ENCODE results near the gene LGI2. TPM values are rescaled to one million over a fixed set of nuclear protein-coding genes. Genes with fewer than 3 reads are reported as not detected.
A peak's percentile ranks its signal among the peaks of the same experiment; 100 is the strongest.

LGI2 gene
- polyA plus RNA-seq, 1 donor from 2014 or later: 10.3 TPM

DNA sequence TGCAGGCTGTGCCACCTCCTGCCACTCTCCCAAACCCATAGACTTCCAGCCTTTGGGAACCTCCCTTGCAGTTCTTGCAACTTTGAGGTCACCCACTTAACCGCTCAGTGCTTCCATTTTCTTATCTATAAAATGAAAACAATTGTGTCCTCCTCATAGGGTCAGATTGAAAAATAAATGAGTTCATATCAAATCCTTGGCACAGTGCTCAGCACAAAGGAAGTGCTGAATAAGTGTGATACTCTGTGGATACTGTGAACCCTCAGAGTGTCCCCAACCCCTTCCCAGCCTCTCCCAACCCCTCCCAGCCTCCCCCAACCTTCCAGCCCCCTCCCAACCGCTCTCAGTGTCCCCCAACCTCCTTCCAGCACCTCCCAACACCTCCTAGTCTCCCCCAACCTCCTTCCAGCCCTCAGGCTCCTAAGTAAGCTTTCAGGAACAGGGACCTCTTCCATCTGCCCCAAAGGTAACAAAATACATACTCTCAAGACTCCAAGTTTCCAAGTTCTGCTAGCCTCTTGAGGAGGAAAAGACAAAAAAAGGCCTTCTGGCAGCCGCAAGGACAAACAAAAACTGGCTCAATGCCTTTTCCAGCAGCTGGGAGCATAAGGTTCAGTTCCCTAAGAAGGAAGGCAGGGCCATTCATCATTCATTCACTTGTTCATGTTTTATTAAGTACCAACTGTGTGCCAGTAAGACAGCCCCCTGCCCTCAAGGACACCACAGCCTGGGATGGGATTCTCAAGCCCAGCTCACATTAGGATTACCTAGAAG lies 46.1 kb upstream of the LGI2 start:
- Histone ChIP-seq H3K27ac (ENCODE audit: low read length) (no peak overlapping the region), H3K27me3 (ENCODE audit: insufficient read depth, low read depth, low read length) (no peaks in the 10 kb centered on the region), H2AFZ (ENCODE audit: low read depth, low read length) (no peak overlapping the region), H3K79me2 (replicated peaks; ENCODE audit: insufficient read depth, low read length) (no peaks in the 10 kb centered on the region), H3K4me3 (ENCODE audit: low read length) (no peak overlapping the region), H3F3A (ENCODE audit: insufficient read depth, low read length, poor library complexity, severe bottlenecking) (no peaks in the 10 kb centered on the region), H3K9me2 (ENCODE audit: insufficient read depth, low read length) (no peaks in the 10 kb centered on the region), H4K20me1 (ENCODE audit: insufficient read depth) (no peaks in the 10 kb centered on the region), H3K36me3 (ENCODE audit: insufficient read depth, low read length) (no peaks in the 10 kb centered on the region), H3K9me3 (ENCODE audit: low read length) (no peaks in the 10 kb centered on the region), H3K9ac (ENCODE audit: low read length) (no peak overlapping the region), H3K4me2 (ENCODE audit: low read length) (no peak overlapping the region)
- TF ChIP-seq SMC3 (conservative IDR thresholded peaks at IDR 0.05; ENCODE audit: poor library complexity): no peak
- no peak for TF ChIP-seq MXI1 (conservative IDR thresholded peaks at IDR 0.05; ENCODE audit: poor library complexity, severe bottlenecking)
- TF ChIP-seq, protein P1, sequence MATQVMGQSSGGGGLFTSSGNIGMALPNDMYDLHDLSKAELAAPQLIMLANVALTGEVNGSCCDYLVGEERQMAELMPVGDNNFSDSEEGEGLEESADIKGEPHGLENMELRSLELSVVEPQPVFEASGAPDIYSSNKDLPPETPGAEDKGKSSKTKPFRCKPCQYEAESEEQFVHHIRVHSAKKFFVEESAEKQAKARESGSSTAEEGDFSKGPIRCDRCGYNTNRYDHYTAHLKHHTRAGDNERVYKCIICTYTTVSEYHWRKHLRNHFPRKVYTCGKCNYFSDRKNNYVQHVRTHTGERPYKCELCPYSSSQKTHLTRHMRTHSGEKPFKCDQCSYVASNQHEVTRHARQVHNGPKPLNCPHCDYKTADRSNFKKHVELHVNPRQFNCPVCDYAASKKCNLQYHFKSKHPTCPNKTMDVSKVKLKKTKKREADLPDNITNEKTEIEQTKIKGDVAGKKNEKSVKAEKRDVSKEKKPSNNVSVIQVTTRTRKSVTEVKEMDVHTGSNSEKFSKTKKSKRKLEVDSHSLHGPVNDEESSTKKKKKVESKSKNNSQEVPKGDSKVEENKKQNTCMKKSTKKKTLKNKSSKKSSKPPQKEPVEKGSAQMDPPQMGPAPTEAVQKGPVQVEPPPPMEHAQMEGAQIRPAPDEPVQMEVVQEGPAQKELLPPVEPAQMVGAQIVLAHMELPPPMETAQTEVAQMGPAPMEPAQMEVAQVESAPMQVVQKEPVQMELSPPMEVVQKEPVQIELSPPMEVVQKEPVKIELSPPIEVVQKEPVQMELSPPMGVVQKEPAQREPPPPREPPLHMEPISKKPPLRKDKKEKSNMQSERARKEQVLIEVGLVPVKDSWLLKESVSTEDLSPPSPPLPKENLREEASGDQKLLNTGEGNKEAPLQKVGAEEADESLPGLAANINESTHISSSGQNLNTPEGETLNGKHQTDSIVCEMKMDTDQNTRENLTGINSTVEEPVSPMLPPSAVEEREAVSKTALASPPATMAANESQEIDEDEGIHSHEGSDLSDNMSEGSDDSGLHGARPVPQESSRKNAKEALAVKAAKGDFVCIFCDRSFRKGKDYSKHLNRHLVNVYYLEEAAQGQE (IDR thresholded peaks at IDR 0.05; ENCODE audit: borderline replicate concordance): no peak
- TF ChIP-seq, protein P2, sequence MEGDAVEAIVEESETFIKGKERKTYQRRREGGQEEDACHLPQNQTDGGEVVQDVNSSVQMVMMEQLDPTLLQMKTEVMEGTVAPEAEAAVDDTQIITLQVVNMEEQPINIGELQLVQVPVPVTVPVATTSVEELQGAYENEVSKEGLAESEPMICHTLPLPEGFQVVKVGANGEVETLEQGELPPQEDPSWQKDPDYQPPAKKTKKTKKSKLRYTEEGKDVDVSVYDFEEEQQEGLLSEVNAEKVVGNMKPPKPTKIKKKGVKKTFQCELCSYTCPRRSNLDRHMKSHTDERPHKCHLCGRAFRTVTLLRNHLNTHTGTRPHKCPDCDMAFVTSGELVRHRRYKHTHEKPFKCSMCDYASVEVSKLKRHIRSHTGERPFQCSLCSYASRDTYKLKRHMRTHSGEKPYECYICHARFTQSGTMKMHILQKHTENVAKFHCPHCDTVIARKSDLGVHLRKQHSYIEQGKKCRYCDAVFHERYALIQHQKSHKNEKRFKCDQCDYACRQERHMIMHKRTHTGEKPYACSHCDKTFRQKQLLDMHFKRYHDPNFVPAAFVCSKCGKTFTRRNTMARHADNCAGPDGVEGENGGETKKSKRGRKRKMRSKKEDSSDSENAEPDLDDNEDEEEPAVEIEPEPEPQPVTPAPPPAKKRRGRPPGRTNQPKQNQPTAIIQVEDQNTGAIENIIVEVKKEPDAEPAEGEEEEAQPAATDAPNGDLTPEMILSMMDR (IDR thresholded peaks at IDR 0.05; ENCODE audit: poor library complexity, severe bottlenecking): no peak
- no peak for TF ChIP-seq POLR2AphosphoS5 (IDR thresholded peaks at IDR 0.05)

DNA sequence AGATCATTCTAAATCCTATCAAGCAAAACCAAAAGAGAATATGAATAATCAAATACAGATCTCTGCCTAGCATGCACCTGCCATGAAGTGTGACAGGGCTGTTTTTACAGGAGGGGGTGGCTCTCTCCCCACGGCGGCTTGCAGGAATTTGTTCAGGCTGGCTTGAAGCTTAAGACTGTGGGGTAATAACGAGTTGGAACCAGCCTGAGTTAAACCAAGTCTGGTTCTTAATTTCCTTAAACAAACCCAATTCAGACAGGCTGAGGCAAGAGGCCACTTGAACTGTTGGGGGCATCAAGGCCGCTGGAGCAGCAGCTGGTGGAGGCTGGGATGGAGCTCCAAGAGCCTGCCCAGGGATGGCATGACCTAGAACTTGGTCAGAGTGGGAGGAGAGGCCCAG lies 45.1 kb upstream of the LGI2 start:
- no peak overlapping the region for H3K4me2 ChIP-seq (ENCODE audit: low read length)
- H4K20me1 ChIP-seq (ENCODE audit: insufficient read depth): no peaks in the 10 kb centered on the region
- H3K9ac ChIP-seq (ENCODE audit: low read length): peak overlapping the region; percentile 26
- TF ChIP-seq POLR2AphosphoS5 (IDR thresholded peaks at IDR 0.05) (no peak), EP300 (conservative IDR thresholded peaks at IDR 0.05; ENCODE audit: poor library complexity, severe bottlenecking) (no peak), RAD21 (conservative IDR thresholded peaks at IDR 0.05) (no peak), TAF1 (IDR thresholded peaks at IDR 0.05; ENCODE audit: low read depth) (no peak), EZH2 (IDR thresholded peaks at IDR 0.05; ENCODE audit: borderline replicate concordance, insufficient read depth, low read length, poor library complexity, severe bottlenecking) (no peak)
- TF ChIP-seq, protein P1 (IDR thresholded peaks at IDR 0.05; ENCODE audit: borderline replicate concordance): no peak
- H3K79me2 ChIP-seq (replicated peaks; ENCODE audit: insufficient read depth, low read length): no peaks in the 10 kb centered on the region
- no peak overlapping the region for H2AFZ ChIP-seq (ENCODE audit: low read depth, low read length)
- peak overlapping the region; percentile 24 for H3K27ac ChIP-seq (ENCODE audit: low read length)
- no peaks in the 10 kb centered on the region for H3F3A ChIP-seq (ENCODE audit: insufficient read depth, low read length, poor library complexity, severe bottlenecking)
- no peaks in the 10 kb centered on the region for H3K36me3 ChIP-seq (ENCODE audit: insufficient read depth, low read length)
- no peaks in the 10 kb centered on the region for H3K9me2 ChIP-seq (ENCODE audit: insufficient read depth, low read length)
- no peaks in the 10 kb centered on the region for H3K27me3 ChIP-seq (ENCODE audit: insufficient read depth, low read depth, low read length)
- H3K4me3 ChIP-seq (ENCODE audit: low read length): no peak overlapping the region
- H3K9me3 ChIP-seq (ENCODE audit: low read length): no peaks in the 10 kb centered on the region

Data from neural cell (in vitro differentiated cells).